Karpas-422 (cell line): ENCODE data around the gene NKX2-2. TPM values are rescaled to one million over a fixed set of nuclear protein-coding genes. Genes with fewer than 3 reads are reported as not detected.

Experiments
- DNase-seq: peaks from one replicate; pipeline ENCODE4 v3.0.0-alpha.2; 2015
- H2AFZ ChIP-seq: fragments of 200-600 bp; sonication (generic); 2 replicates; pipeline ENCODE4 v1.6.1; 2014; ENCODE audit warnings: antibody characterized with exemption, low read length, mixed read lengths
- H3K27ac ChIP-seq: fragments of 200-600 bp; sonication (generic); 2 replicates; pipeline ENCODE4 v1.5.1; 2014; ENCODE audit warnings: mild to moderate bottlenecking, low read length, moderate library complexity
- H3K27me3 ChIP-seq: fragments of 200-600 bp; sonication (generic); 2 replicates; pipeline ENCODE4 v1.6.1; 2014; ENCODE audit warnings: low read length, mixed read lengths
- H3K36me3 ChIP-seq: fragments of 200-600 bp; sonication (generic); 2 replicates; pipeline ENCODE4 v1.6.1; 2014; ENCODE audit warnings: low read length, mixed read lengths; ENCODE audit not compliant: insufficient read depth
- H3K4me1 ChIP-seq: fragments of 200-600 bp; sonication (generic); 2 replicates; pipeline ENCODE4 v1.6.1; 2014; ENCODE audit warnings: mild to moderate bottlenecking, low read length, mixed read lengths
- H3K4me2 ChIP-seq: fragments of 200-600 bp; sonication (generic); 2 replicates; pipeline ENCODE4 v1.6.1; 2014; ENCODE audit warnings: low read length, low read depth, mild to moderate bottlenecking; ENCODE audit not compliant: poor library complexity, severe bottlenecking
- H3K4me3 ChIP-seq: fragments of 200-600 bp; sonication (generic); 2 replicates; pipeline ENCODE4 v1.5.1; 2014; ENCODE audit warnings: mild to moderate bottlenecking, antibody characterized with exemption, low read length, mixed read lengths
- H3K79me2 ChIP-seq: fragments of 200-600 bp; sonication (generic); 2 replicates; pipeline ENCODE4 v1.6.1; 2014; ENCODE audit warnings: mild to moderate bottlenecking, low read length, mixed read lengths
- H3K9ac ChIP-seq: fragments of 200-600 bp; sonication (generic); 2 replicates; pipeline ENCODE4 v1.6.0; 2014; ENCODE audit warnings: low read length
- H3K9me2 ChIP-seq: fragments of 200-600 bp; sonication (generic), shearing (Covaris generic); replicated peaks from 2 replicates; pipeline ENCODE4 v1.6.0; 2014; ENCODE audit warnings: mild to moderate bottlenecking, low read length, moderate library complexity; ENCODE audit not compliant: insufficient read depth
- H3K9me3 ChIP-seq: fragments of 300-700, 200-600 bp; sonication (generic); 2 replicates; pipeline ENCODE4 v1.6.1; 2014; ENCODE audit warnings: low read length, mixed read lengths
- H4K20me1 ChIP-seq: fragments of 200-600 bp; sonication (generic); 2 replicates; pipeline ENCODE4 v1.6.1; 2014; ENCODE audit warnings: mild to moderate bottlenecking, antibody characterized with exemption, low read length, low read depth; ENCODE audit not compliant: insufficient read depth
- total RNA-seq: library from RNA; depleted of rRNA; stranded (reverse); fragments of >200 nt; shearing (Covaris generic); gene quantifications from 2 replicates; pipeline ENCODE4 v1.2.3, GENCODE V29; 2014; ENCODE audit warnings: low replicate concordance

NKX2-2 gene
- total RNA-seq, 1 experiment from 2014 or later: not detected

GRCh38 chr20:21550587-21550986 lies 36.7 kb upstream of the NKX2-2 start:
- no peak overlapping the region for H2AFZ ChIP-seq
- H3K36me3 ChIP-seq: no peaks in the 10 kb centered on the region
- DNase-seq: no peak
- no peaks in the 10 kb centered on the region for H3K9me3 ChIP-seq
- H3K4me3 ChIP-seq: no peak overlapping the region
- H4K20me1 ChIP-seq: no peaks in the 10 kb centered on the region
- H3K27me3 ChIP-seq: no peaks in the 10 kb centered on the region
- no peaks in the 10 kb centered on the region for H3K79me2 ChIP-seq
- H3K9me2 ChIP-seq: no peaks in the 10 kb centered on the region
- no peaks in the 10 kb centered on the region for H3K4me1 ChIP-seq
- no peak overlapping the region for H3K9ac ChIP-seq
- H3K27ac ChIP-seq: no peak overlapping the region
- H3K4me2 ChIP-seq: no peak overlapping the region

GRCh38 chr20:21548390-21549035 lies 34.6 kb upstream of the NKX2-2 start:
- no peak for DNase-seq
- Histone ChIP-seq H3K4me3 (no peak overlapping the region), H3K36me3 (no peaks in the 10 kb centered on the region), H2AFZ (no peak overlapping the region), H4K20me1 (no peaks in the 10 kb centered on the region), H3K27ac (no peak overlapping the region), H3K9ac (no peak overlapping the region), H3K27me3 (no peaks in the 10 kb centered on the region), H3K4me1 (no peaks in the 10 kb centered on the region), H3K79me2 (no peaks in the 10 kb centered on the region), H3K9me3 (no peaks in the 10 kb centered on the region), H3K4me2 (no peak overlapping the region), H3K9me2 (no peaks in the 10 kb centered on the region)

GRCh38 chr20:21546355-21546754 lies 32.5 kb upstream of the NKX2-2 start:
- H2AFZ ChIP-seq: no peak overlapping the region
- no peak overlapping the region for H3K4me3 ChIP-seq
- no peaks in the 10 kb centered on the region for H3K9me3 ChIP-seq

GRCh38 chr20:21539512-21539911 lies 25.6 kb upstream of the NKX2-2 start:
- no peak for DNase-seq
- H3K9ac ChIP-seq: no peak overlapping the region
- H2AFZ ChIP-seq: no peak overlapping the region
- H3K27me3 ChIP-seq: no peaks in the 10 kb centered on the region
- no peak overlapping the region for H3K4me2 ChIP-seq
- H4K20me1 ChIP-seq: no peaks in the 10 kb centered on the region
- H3K9me3 ChIP-seq: no peaks in the 10 kb centered on the region
- no peaks in the 10 kb centered on the region for H3K79me2 ChIP-seq
- no peaks in the 10 kb centered on the region for H3K9me2 ChIP-seq
- no peak overlapping the region for H3K27ac ChIP-seq
- no peaks in the 10 kb centered on the region for H3K36me3 ChIP-seq
- H3K4me1 ChIP-seq: no peaks in the 10 kb centered on the region
- H3K4me3 ChIP-seq: no peak overlapping the region

More at GRCh38 chr20:21546355-21546754, 32.5 kb upstream of the NKX2-2 start:
- Histone ChIP-seq H3K36me3 (no peaks in the 10 kb centered on the region), H3K79me2 (no peaks in the 10 kb centered on the region), H4K20me1 (no peaks in the 10 kb centered on the region), H3K4me2 (no peak overlapping the region), H3K27me3 (no peaks in the 10 kb centered on the region), H3K4me1 (no peaks in the 10 kb centered on the region), H3K9ac (no peak overlapping the region), H3K9me2 (no peaks in the 10 kb centered on the region), H3K27ac (no peak overlapping the region)
- no peak for DNase-seq

- H4K20me1 ChIP-seq: no peaks in the 10 kb centered on the region
- no peaks in the 10 kb centered on the region for H3K27me3 ChIP-seq
- H3K27ac ChIP-seq: no peak overlapping the region
- no peaks in the 10 kb centered on the region for H3K36me3 ChIP-seq
- no peaks in the 10 kb centered on the region for H3K4me1 ChIP-seq
- no peak overlapping the region for H3K9ac ChIP-seq
- DNase-seq: no peak
- no peaks in the 10 kb centered on the region for H3K9me2 ChIP-seq
- H2AFZ ChIP-seq: no peak overlapping the region
- H3K4me3 ChIP-seq: no peak overlapping the region
- no peak overlapping the region for H3K4me2 ChIP-seq
- H3K9me3 ChIP-seq: no peaks in the 10 kb centered on the region
- H3K79me2 ChIP-seq: no peaks in the 10 kb centered on the region
Measured at GRCh38 chr20:21534886-21535285, 21.0 kb upstream of the NKX2-2 start.

- H3K4me3 ChIP-seq: no peak overlapping the region
- no peaks in the 10 kb centered on the region for H3K4me1 ChIP-seq
- H3K4me2 ChIP-seq: no peak overlapping the region
- H3K9me3 ChIP-seq: no peaks in the 10 kb centered on the region
- no peak overlapping the region for H3K27ac ChIP-seq
- no peak overlapping the region for H3K9ac ChIP-seq
- no peaks in the 10 kb centered on the region for H3K36me3 ChIP-seq
- H2AFZ ChIP-seq: no peak overlapping the region
- H4K20me1 ChIP-seq: no peaks in the 10 kb centered on the region
- DNase-seq: no peak
- H3K79me2 ChIP-seq: no peaks in the 10 kb centered on the region
- no peaks in the 10 kb centered on the region for H3K9me2 ChIP-seq
- H3K27me3 ChIP-seq: no peaks in the 10 kb centered on the region
Measured at GRCh38 chr20:21534453-21534852, 20.6 kb upstream of the NKX2-2 start.

GRCh38 chr20:21529863-21530262 lies 16.0 kb upstream of the NKX2-2 start:
- H3K27me3 ChIP-seq: no peaks in the 10 kb centered on the region
- H3K9me3 ChIP-seq: no peaks in the 10 kb centered on the region
- H3K36me3 ChIP-seq: no peaks in the 10 kb centered on the region
- H3K9me2 ChIP-seq: no peaks in the 10 kb centered on the region
- no peaks in the 10 kb centered on the region for H3K4me1 ChIP-seq
- no peak overlapping the region for H2AFZ ChIP-seq
- no peaks in the 10 kb centered on the region for H3K79me2 ChIP-seq
- no peak overlapping the region for H3K4me2 ChIP-seq
- no peak overlapping the region for H3K27ac ChIP-seq
- H3K9ac ChIP-seq: no peak overlapping the region
- no peak overlapping the region for H3K4me3 ChIP-seq
- peak; percentile 45 for DNase-seq
- H4K20me1 ChIP-seq: no peaks in the 10 kb centered on the region

- Histone ChIP-seq H3K4me3 (no peak overlapping the region), H3K27ac (no peak overlapping the region), H3K27me3 (no peaks in the 10 kb centered on the region), H3K9ac (no peak overlapping the region), H2AFZ (no peak overlapping the region), H3K4me2 (no peak overlapping the region), H4K20me1 (no peaks in the 10 kb centered on the region), H3K36me3 (no peaks in the 10 kb centered on the region), H3K9me2 (no peaks in the 10 kb centered on the region), H3K79me2 (no peaks in the 10 kb centered on the region), H3K4me1 (no peaks in the 10 kb centered on the region), H3K9me3 (no peaks in the 10 kb centered on the region)
- no peak for DNase-seq
Measured at GRCh38 chr20:21528870-21529269, 15.0 kb upstream of the NKX2-2 start.
